Ascending aorta (tissue), 2 donors: ENCODE results near the gene FAM222A. TPM values are rescaled to one million over a fixed set of nuclear protein-coding genes. Genes with fewer than 3 reads are reported as not detected.

ENCODE experiments used
- DNase-seq, 2 donors: peaks; one replicate each; pipeline ENCODE4 v3.0.0-alpha.2; 2019; ENCODE audit warnings: low spot score in 2 of 2
- H3K27ac ChIP-seq, 2 donors: fragments of 200-600 bp; sonication (generic); one replicate each; pipeline ENCODE4 v1.5.1; 2016 to 2017; ENCODE audit warnings: mild to moderate bottlenecking in 1 of 2
- H3K27me3 ChIP-seq: fragments of 200-600 bp; sonication (generic); one replicate; pipeline ENCODE4 v1.5.1; 2017
- H3K36me3 ChIP-seq, 2 donors: fragments of 200-600 bp; sonication (generic); one replicate each; pipeline ENCODE4 v1.5.1; 2016
- H3K4me1 ChIP-seq, 2 donors: fragments of 200-600 bp; sonication (generic); one replicate each; pipeline ENCODE4 v1.5.1; 2016 to 2017; ENCODE audit warnings: mild to moderate bottlenecking in 1 of 2
- H3K4me3 ChIP-seq, 2 donors: fragments of 200-600 bp; sonication (generic); one replicate each; pipeline ENCODE4 v1.5.1; 2016 to 2017; ENCODE audit warnings: mild to moderate bottlenecking in 1 of 2
- H3K9me3 ChIP-seq, 2 donors: fragments of 200-600 bp; sonication (generic); one replicate each; pipeline ENCODE4 v1.5.1; 2016
- CTCF ChIP-seq, 3 experiments: fragments of 200-600 bp in 2 of 3; fragments of 450-650 bp in 1 of 3; sonication (generic) in 2 of 3; IDR thresholded peaks; one replicate each; pipeline ENCODE4 v1.5.1; 2016 to 2019; ENCODE audit warnings: antibody characterized with exemption in 3 of 3, mild to moderate bottlenecking in 1 of 3, moderate library complexity in 1 of 3
- intact Hi-C: fragments of 100-400 bp; cut with DNase I; formaldehyde crosslinking; loops from one replicate; pipeline ENCODE4 v1.15.1; 2023
- total RNA-seq: library from RNA; depleted of rRNA; stranded (reverse); fragments of >200 nt; gene quantifications from one replicate; pipeline ENCODE4 v1.1.0, GENCODE V29; 2016

FAM222A gene
- total RNA-seq, 1 donor from 2014 or later = 3.3 TPM

- H3K4me3 ChIP-seq = no peak overlapping the region
- no peaks in the 10 kb centered on the region for H3K27me3 ChIP-seq
- peak in 1 of 2 donors; percentile 54 for DNase-seq
- no peaks in the 10 kb centered on the region for H3K9me3 ChIP-seq
- no peaks in the 10 kb centered on the region for H3K4me1 ChIP-seq
- intact Hi-C loops = no loop called here
- no peaks in the 10 kb centered on the region for H3K36me3 ChIP-seq
- no peak overlapping the region for H3K27ac ChIP-seq
- no peak for TF ChIP-seq CTCF (IDR thresholded peaks at IDR 0.05)
These were observed 29.7 kb downstream of the FAM222A start for GRCh38 chr12:109743076-109743910.

GRCh38 chr12:109744026-109744425, 30.4 kb downstream of the FAM222A start:
- peak in 1 of 2 donors; percentile 44 for DNase-seq
- Histone ChIP-seq H3K36me3 (no peaks in the 10 kb centered on the region), H3K27me3 (no peaks in the 10 kb centered on the region), H3K9me3 (no peaks in the 10 kb centered on the region), H3K4me3 (no peak overlapping the region), H3K27ac (no peak overlapping the region), H3K4me1 (no peaks in the 10 kb centered on the region)
- intact Hi-C loops = no loop called here
- TF ChIP-seq CTCF (IDR thresholded peaks at IDR 0.05) = no peak

- intact Hi-C loops = no loop called here
- Histone ChIP-seq H3K36me3 (no peaks in the 10 kb centered on the region), H3K27me3 (no peaks in the 10 kb centered on the region), H3K4me1 (no peaks in the 10 kb centered on the region), H3K4me3 (no peak overlapping the region), H3K27ac (no peak overlapping the region), H3K9me3 (no peaks in the 10 kb centered on the region)
- DNase-seq = peak in 1 of 2 donors; percentile 18
- TF ChIP-seq CTCF (IDR thresholded peaks at IDR 0.05) = no peak
These were observed 31.6 kb downstream of the FAM222A start for GRCh38 chr12:109744986-109745942.

GRCh38 chr12:109752117-109753053, 38.8 kb downstream of the FAM222A start:
- Histone ChIP-seq H3K36me3 (no peaks in the 10 kb centered on the region), H3K4me1 (no peaks in the 10 kb centered on the region), H3K9me3 (peaks cover 0 to 6% of the 10 kb centered on the region in 2 donors), H3K4me3 (no peak overlapping the region), H3K27ac (no peak overlapping the region), H3K27me3 (no peaks in the 10 kb centered on the region)
- peak in 1 of 2 donors; percentile 21 for DNase-seq
- no peak for TF ChIP-seq CTCF (IDR thresholded peaks at IDR 0.05)
- intact Hi-C loops = no loop called here

- H3K27ac ChIP-seq = no peak overlapping the region
- peaks cover 0 to 6% of the 10 kb centered on the region in 2 donors for H3K9me3 ChIP-seq
- H3K4me3 ChIP-seq = no peak overlapping the region
- intact Hi-C loops = no loop called here
- H3K36me3 ChIP-seq = no peaks in the 10 kb centered on the region
- TF ChIP-seq CTCF (IDR thresholded peaks at IDR 0.05) = no peak
- no peaks in the 10 kb centered on the region for H3K27me3 ChIP-seq
- no peaks in the 10 kb centered on the region for H3K4me1 ChIP-seq
- DNase-seq = peak in 1 of 2 donors; percentile 16
These were observed 39.4 kb downstream of the FAM222A start for GRCh38 chr12:109753054-109753401.
